ENCODE results near the gene PTPN11. TPM values are rescaled to one million over a fixed set of nuclear protein-coding genes. Genes with fewer than 3 reads are reported as not detected.
"Not testable (repeated sequence)": the region's sequence is repeated elsewhere in the genome, so short reads cannot be mapped to it uniquely, and the experiment has no call there.

PTPN11 gene
- total RNA-seq, 1 donor from 2014 or later = 221 TPM

DNA sequence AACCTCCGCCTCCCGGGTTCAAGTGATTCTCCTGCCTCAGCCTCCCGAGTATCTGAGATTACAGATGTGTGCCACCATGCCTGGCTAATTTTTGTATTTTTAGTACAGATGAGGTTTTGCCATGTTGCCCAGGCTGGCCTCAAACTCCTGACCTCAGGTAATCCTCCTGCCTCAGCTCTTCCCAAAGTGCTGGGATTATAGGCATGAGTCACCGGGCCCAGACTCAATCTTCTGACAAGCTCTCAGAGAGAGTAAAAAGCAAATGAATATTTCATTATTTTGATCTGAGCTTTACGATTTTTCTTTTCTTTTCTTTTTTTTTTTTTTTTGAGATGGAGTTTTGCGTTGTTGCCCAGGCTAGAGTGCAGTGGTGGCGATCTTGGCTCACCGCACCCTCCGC, 21.9 kb downstream of the PTPN11 start:
- intact Hi-C loops (cut with DNase I); DNase-seq (ENCODE audit: low spot score): not testable (repeated sequence)

DNA sequence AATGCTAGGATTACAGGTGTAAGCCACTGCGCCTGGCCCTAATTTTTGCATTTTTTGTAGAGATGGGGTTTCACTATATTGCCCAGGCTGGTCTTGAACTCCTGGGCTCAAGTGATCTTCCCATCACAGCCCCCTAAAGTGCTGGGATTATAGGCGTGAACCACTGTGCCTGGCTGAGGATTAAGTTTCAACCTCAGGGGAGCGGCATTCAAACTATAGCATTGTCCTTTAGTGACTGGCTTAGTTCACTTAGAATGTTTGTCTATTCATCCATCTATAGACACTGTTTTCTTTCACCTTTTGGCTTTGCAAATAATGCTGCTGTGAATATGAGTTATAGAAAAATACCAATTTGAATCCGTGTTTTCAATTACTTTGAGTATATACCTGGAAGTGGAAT, 25.2 kb downstream of the PTPN11 start:
- no peak for DNase-seq (ENCODE audit: low spot score)
- intact Hi-C loops (cut with DNase I) = no loop called here

DNA sequence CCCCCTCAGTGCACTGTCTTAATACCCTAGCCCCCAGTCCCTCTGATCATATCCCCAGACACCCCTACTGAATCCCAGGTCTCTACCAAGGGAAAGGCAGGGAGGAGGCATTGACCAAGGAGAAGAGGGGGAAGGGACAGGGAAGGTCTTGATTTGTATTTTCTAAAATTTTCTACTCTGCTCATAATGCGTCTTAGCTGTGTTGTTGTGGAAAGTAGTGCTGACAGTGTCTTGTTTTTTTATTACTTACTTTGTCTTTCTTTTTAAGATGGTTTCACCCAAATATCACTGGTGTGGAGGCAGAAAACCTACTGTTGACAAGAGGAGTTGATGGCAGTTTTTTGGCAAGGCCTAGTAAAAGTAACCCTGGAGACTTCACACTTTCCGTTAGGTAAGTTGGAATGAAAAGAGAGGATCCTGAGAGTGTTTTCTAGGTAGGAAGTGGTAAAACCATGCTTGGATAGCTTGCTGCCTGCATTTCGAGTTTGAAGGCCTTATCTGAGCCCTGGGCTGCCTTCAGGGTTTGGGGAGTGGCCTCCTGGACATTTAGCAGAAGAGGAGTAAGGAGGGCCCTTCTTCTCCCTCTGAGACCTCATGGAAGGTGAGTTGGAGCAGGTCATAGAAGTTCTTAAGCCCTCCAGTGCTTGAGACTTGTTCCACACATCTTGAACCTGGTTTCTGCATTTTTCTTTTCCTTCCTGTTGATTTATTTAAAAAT, 27.4 kb downstream of the PTPN11 start:
- no peak for DNase-seq (ENCODE audit: low spot score)
- intact Hi-C loops (cut with DNase I) = no loop called here

DNA sequence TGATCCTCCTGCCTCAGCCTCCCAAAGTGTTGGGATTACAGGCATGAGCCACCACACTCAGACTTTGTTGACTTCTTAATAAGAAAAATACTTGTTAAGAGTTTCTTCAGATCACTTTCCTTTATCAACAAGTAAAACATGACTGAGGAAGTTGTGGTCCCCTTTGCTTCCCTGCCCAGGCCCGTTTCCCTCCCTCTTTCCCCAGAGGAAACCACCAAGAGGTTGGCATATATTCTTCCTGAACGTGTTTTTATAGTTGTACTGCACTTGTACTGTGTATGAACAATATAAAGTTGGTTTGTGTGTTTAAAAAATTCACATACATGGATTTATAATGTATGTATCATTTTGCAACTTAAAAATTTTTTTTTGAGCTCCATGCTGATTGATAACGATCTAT, 28.4 kb downstream of the PTPN11 start:
- intact Hi-C loops (cut with DNase I) = no loop called here
- no peak for DNase-seq (ENCODE audit: low spot score)

DNA sequence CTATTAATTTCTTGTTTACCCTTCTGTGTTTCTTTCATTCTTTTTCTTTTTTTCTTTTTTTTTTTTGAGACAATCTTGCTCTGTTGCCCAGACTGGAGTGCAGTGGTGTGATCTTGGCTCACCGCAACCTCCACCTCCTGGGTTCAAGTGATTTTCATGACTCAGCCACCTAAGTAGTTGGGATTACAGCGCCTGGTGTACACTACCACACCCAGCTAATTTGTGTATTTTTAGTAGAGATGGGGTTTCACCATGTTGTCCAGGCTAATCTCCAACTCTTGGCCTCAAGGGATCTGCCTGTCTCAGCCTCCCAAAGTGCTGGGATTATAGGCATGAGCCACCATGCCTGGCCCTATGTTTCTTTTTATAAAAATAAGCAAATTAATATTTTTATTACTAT, 29.4 kb downstream of the PTPN11 start:
- DNase-seq (ENCODE audit: low spot score); intact Hi-C loops (cut with DNase I): not testable (repeated sequence)

DNA sequence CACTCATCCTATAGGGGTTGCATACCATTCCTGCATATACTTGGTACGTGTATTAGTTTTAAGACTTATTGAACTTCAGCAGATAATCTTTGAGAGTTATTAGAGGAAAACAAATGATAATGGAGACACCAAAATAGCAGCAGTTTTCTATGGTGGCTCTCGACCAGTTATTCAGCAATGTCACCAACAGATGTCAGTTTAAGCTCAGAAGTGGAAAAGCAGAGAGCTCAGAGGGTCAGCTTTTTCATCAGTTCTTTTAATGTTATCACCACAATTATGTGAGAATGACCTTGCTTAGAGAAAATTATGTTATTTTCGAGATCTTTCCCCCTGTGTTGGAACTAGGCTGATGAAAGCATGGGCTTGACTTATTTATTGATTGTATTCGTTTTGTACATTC, 32.0 kb downstream of the PTPN11 start:
- intact Hi-C loops (cut with DNase I) = no loop called here
- DNase-seq (ENCODE audit: low spot score) = no peak

DNA sequence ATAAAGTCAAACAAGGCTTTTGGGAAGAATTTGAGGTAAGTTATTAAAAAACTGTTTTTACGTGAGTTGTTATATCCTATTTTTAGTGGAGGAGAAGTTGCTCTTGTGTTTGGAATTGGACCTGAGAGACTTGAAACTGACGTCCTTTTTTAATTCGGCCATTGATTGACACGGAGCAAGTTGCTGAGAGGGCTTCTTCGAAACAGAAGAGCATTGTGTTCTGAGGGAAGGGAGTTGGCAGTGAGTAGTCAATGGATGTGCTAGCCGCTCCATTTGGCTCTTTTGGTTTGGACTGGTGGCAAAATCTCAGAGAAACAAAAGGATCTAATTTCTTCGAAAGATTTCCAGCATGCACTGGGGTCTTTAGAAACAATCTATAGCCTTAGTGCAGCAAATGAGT, 37.3 kb downstream of the PTPN11 start:
- intact Hi-C loops (cut with DNase I) = no loop called here
- DNase-seq (ENCODE audit: low spot score) = no peak

DNA sequence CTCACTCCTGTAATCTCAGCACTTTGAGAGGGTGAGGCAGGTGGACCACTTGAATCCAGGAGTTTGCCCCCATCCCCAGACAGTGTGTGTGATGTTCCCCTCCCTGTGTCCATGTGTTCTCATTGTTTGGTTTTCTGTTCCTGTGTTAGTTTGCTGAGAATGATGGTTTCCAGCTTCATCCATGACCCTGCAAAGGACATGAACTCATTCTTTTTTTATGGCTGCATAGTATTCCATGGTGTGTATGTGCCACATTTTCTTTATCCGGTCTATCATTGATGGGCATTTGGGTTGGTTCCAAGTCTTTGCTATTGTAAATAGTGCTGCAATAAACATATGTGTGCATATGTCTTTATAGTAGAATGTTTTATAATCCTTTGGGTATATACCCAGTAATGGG, 38.4 kb downstream of the PTPN11 start:
- intact Hi-C loops (cut with DNase I); DNase-seq (ENCODE audit: low spot score): not testable (repeated sequence)

DNA sequence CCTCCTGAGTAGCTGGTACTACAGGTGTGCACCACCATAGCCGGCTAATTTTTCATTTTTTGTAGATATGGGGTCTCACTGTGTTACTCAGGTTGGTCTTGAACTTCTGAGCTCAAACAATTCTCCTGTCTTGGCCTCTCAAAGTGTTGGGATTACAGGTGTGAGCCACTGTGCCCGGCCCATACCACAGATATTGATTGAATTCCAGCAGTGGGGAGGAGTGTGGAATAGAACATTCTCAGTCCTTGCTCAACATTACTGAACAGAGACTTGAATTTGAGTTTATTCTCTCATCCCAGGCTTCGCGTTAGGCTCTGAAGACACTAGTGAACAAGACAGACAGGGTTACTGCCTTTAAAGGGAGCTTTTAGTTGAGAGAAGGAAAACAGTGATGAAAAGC, 39.6 kb downstream of the PTPN11 start:
- DNase-seq (ENCODE audit: low spot score) = no peak

DNA sequence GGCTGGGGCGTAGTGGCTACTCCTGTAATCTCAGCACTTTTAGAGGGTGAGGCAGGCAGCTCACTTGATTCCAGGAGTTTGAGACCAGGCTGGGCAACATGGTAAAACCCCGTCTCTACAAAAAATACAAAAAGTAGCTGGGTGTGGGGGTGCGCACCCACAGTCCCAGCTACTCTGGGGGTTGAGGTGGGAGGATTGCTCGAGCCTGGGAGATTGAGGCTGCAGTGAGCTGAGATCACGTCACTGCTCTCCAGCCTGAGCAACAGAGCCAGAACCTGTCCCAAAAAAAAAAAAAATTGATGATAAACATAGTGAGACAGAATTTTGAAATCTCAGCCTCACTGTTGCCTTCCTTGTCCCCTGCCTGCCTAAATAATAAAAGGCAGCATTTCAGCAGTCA, 40.0 kb downstream of the PTPN11 start:
- DNase-seq (ENCODE audit: low spot score) = no peak
- intact Hi-C loops (cut with DNase I) = no loop called here

More for the DNA sequence above, 39.6 kb downstream of the PTPN11 start:
- intact Hi-C loops (cut with DNase I) = no loop called here

DNA sequence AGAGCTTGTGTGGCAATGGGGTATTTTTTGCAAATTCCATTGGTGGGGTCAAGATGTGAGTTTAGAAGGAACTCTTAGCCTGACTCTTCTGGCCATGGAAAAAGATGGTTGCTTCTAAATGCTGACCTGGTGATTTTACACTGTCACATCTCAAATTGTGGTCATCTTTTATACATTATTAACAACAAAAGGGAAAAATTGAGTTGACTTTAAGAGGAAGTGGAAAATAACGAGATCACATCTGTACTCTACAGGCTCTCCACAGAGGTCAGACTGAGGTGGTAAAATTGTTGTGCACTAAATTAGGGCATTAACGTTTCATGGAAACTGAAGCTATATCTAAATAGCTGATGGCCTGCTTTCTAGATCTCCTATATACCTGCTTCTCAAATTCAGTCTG, 44.7 kb downstream of the PTPN11 start:
- intact Hi-C loops (cut with DNase I) = no loop called here

DNA sequence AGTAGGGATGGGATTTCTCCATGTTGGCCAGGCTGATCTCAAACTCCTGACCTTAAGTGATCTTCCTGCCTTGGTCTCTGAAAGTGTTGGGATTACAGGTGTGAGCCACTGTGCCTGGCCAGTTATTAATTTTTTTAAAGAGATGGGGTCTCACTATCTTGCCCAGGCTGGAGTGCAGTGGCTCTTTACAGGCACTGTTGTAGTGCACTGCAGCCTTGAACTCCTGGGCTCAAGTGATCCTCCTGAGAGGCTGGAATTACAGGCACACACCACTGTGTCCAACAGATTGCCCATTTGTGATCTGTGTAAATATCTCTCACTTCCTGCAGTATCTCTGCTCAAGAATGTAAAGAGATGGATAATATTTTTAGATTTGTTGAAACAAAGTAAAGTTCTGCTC, 45.9 kb downstream of the PTPN11 start:
- intact Hi-C loops (cut with DNase I) = no loop called here
- no peak for DNase-seq (ENCODE audit: low spot score)

More for the DNA sequence above, 44.7 kb downstream of the PTPN11 start:
- DNase-seq (ENCODE audit: low spot score) = no peak

DNA sequence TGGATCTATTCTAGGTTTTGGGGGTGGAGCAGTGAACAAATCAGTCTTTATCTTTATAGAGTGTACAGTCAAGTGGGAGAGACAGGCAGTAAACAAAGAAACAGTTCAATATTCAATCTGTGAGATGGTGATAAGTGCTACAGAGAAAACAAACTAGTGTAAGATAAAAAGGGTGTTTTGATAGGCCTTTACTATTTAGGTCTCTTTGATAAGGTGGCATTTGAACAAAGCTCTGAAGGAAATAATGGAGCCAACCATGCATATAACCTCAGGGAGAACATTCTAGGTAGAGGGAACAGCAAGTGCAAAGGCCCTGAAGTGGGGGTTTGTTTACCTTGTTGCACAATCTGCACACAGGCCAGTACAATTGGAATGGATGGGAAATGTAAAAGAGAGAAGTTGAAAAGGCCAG, 47.3 kb downstream of the PTPN11 start:
- DNase-seq (ENCODE audit: low spot score) = no peak
- intact Hi-C loops (cut with DNase I) = no loop called here

DNA sequence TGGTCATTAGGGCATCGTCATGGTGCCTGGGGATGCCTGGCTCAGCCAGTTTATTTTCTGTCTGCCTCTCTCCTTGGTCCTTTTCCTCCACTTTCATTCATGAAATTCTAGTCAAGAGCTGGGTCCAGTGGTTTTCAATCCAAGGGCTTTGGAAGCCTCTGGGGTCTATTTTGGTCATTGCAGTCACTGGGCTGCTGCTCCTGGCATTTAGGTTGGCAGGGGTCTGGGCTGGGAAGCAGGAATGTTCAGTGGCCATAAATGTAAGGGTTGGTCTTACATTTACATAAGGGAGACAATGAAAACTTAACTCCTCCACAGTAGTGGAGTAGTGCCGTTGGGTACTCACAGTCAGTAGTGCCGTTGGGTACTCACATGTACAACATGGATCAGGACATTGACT, 48.1 kb downstream of the PTPN11 start:
- intact Hi-C loops (cut with DNase I) = no loop called here
- DNase-seq (ENCODE audit: low spot score) = no peak

DNA sequence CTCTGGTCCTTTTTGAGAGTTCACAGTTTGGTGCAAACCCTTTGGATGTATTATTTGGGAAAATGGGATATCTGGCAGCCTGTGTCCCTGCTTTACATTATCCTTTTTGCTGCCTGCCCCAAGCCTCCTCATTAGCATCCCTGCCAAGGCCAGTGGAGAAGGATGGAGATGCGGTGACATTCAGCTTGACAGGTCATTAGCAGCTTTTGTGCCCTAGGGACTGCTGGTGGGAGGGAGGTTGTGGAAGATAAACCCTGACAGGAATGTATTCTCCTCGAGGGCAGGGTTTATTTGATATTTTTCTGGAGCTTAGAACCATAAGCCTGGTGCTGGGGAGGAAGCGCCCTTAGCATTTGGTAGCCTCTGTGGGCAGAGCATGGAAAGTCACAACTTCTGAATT, 49.3 kb downstream of the PTPN11 start:
- intact Hi-C loops (cut with DNase I) = no loop called here
- no peak for DNase-seq (ENCODE audit: low spot score)

DNA sequence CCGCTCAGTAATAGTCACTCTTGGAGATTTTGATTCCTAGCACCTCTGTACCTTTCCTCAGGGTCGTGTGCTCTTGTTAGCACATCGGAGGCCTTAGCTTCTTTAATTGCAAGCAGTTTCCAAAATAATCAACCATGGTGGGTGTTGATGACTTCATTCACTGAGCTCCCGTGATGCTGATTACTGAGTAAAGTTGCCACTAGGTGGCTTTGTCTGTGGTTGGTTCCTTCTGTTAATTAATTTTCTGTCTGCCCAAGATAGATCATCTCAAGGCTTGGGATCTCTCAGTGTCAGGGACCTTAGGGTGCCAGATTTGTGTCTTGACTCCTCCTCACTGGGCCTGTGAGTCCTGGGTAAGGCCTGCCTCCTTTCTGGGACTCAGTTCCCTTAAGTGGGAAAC, 54.3 kb downstream of the PTPN11 start:
- intact Hi-C loops (cut with DNase I) = no loop called here
- no peak for DNase-seq (ENCODE audit: low spot score)

DNA sequence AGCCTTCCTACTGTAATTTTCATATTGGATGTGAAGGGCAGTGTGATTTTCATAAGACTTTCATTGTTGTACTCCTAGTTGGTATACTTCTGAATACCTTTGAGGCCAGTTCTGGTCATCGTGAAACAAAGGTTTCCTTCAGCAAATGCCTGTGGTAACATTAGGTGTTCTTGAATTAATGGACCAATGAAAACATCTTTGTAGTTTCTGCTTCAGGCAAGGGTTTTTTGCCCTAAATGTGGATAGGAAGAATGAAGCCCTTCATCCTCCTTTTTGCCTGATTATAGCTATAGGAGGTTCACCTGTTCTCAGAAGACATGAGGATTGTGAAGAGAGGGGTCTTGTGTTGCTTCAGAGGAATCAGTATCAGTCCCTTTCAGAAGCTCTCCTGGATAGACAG, 60.7 kb downstream of the PTPN11 start:
- no peak for DNase-seq (ENCODE audit: low spot score)
- intact Hi-C loops (cut with DNase I) = no loop called here

DNA sequence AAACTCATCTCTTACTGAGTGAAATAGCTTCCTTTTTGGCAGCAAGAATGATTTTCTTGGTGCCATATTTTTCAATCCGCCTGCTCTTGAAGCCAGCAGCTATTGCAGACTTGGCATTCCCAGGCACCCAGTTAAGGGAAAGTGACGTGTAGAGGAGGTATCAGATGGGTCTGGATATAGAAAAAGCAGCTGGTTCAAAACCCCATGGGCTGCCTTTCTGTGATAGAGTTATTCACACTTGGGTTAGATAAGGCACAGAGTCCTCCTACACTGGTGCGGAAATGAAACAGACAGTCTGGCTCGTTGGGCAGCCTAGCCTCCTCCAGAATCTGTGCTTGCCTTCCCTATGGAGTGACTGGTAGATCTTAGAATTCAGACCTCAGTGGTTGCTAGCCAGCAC, 62.2 kb downstream of the PTPN11 start:
- DNase-seq (ENCODE audit: low spot score) = no peak
- intact Hi-C loops (cut with DNase I) = no loop called here

DNA sequence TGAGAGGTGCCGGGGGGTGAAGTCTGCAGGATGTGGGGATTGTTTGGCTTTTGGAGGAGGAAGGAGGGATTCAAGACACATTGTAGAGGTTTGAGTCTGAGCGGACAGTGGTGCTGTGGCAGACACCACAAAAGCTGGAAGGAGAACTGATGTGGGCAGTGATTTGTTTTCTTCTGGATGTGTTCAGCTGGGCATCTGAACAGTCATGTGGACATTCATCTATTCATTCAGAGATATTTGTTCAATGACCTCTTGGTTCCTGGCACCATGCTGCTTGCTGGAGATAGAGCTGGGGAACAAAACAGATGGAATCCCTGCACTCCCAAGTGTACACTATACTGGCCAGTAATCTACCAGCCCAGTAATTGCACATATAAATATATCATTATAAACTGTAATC, 64.0 kb downstream of the PTPN11 start:
- intact Hi-C loops (cut with DNase I) = no loop called here
- DNase-seq (ENCODE audit: low spot score) = no peak

DNA sequence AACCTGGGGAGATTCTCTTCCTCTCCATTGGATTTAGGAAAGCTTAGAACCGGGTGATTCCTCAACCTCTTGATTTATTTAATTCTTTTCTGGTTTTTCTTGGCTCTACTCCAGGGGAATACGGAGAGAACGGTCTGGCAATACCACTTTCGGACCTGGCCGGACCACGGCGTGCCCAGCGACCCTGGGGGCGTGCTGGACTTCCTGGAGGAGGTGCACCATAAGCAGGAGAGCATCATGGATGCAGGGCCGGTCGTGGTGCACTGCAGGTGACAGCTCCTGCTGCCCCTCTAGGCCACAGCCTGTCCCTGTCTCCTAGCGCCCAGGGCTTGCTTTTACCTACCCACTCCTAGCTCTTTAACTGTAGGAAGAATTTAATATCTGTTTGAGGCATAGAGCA, 67.6 kb downstream of the PTPN11 start:
- intact Hi-C loops (cut with DNase I) = no loop called here
- no peak for DNase-seq (ENCODE audit: low spot score)

DNA sequence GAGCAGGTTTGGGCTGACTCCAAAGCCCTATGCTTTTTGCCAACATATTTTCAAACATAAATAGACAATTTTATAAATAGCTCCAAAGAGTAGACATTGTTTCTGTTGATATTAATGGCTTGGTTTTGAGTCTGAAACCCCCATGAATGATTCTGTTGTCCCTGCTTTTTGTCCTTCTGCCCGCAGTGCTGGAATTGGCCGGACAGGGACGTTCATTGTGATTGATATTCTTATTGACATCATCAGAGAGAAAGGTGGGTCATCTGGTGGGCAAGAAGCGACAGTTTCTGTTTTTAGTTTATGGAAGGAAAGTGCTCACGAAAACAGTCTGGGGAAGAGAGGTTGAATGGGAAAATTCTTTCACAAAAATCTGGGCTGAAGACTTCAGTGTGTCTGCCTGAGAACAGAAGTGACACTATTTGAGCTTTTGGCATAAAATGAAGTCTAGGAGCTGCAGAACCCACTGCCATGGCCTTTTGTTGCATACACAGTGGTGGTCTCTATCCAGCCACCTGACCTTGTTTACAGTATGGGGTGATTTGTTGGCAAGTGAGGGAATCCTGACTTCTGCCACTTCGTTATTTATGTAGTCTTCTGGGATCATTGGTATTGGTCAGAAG, 69.6 kb downstream of the PTPN11 start:
- intact Hi-C loops (cut with DNase I) = no loop called here

DNA sequence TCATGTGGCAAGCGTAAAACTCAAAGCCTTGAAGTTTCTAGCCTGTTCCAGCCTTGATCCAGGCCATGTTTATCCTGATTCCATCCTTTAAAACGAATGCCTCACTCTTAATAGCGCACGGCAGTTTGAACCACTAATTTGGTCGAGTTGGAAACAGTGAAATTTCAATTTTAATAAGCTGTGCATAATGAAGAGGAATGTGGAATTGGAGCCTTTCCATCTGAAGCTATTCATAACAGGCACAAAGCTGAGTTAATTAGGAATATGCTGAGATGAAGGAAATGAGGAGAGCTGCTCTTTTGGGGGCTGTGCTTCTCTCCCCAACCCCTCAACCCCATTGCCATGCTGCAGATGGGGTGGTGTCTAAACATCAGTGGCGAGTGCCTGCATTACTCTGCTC, 70.7 kb downstream of the PTPN11 start:
- no peak for DNase-seq (ENCODE audit: low spot score)
- intact Hi-C loops (cut with DNase I) = no loop called here

More for the DNA sequence above, 69.6 kb downstream of the PTPN11 start:
- no peak for DNase-seq (ENCODE audit: low spot score)

Data from cardiac septum (tissue), 1 donor.